H1 (cell line): ENCODE results near the gene SPARCL1. TPM values are rescaled to one million over a fixed set of nuclear protein-coding genes. Genes with fewer than 3 reads are reported as not detected.
"Not testable (repeated sequence)": the region's sequence is repeated elsewhere in the genome, so short reads cannot be mapped to it uniquely, and the experiment has no call there.

ENCODE experiments used
- CTCF ChIA-PET: fragments of 300-600 bp; sonication (Branson Sonifier 250); formaldehyde crosslinking; loops from one replicate; lab custom pipeline; 2021; ENCODE audit not compliant: partially characterized antibody; lab: Charles Lee
- POLR2A ChIA-PET: fragments of 300-600 bp; sonication (Branson Sonifier 250); formaldehyde crosslinking; loops from one replicate; lab custom pipeline; 2021; ENCODE audit warnings: inconsistent platforms; ENCODE audit not compliant: partially characterized antibody; lab: Charles Lee
- DNase-seq, 2 experiments: peaks; one replicate each; pipeline versions ENCODE4 v3.0.0 to v3.0.0-alpha.2; 2010 to 2022; ENCODE audit warnings: low spot score in 2 of 2, low read depth in 1 of 2, mixed read lengths in 1 of 2
- FAIRE-seq: peaks from 2 replicates; lab custom pipeline; 2011; peaks lifted over from hg19 to GRCh38; lab: Jason Lieb, UNC
- H2AFZ ChIP-seq: 2 replicates; pipeline ENCODE4 v1.8.1; 2012; ENCODE audit warnings: low read length, inconsistent platforms
- H2AK5ac ChIP-seq: 2 replicates; pipeline ENCODE4 v1.6.1; 2013; ENCODE audit warnings: low read depth, low read length
- H2BK120ac ChIP-seq: replicated peaks from 2 replicates; pipeline ENCODE3; 2013; ENCODE audit warnings: low read depth, low read length, inconsistent platforms
- H2BK12ac ChIP-seq: 2 replicates; pipeline ENCODE4 v1.6.1; 2013; ENCODE audit warnings: low read depth, low read length
- H2BK15ac ChIP-seq: 2 replicates; pipeline ENCODE4 v1.6.1; 2013; ENCODE audit warnings: low read length
- H2BK20ac ChIP-seq: 2 replicates; pipeline ENCODE4 v1.6.1; 2013; ENCODE audit warnings: low read length
- H2BK5ac ChIP-seq: 2 replicates; pipeline ENCODE4 v1.6.1; 2013; ENCODE audit warnings: low read depth, low read length
- H3K14ac ChIP-seq: 2 replicates; pipeline ENCODE4 v1.6.1; 2013; ENCODE audit warnings: inconsistent platforms; ENCODE audit not compliant: insufficient read length
- H3K18ac ChIP-seq: 2 replicates; pipeline ENCODE4 v1.6.1; 2013; ENCODE audit warnings: low read length; ENCODE audit errors: extremely low read depth
- H3K23ac ChIP-seq: 2 replicates; pipeline ENCODE4 v1.6.1; 2013; ENCODE audit warnings: inconsistent platforms; ENCODE audit not compliant: insufficient read length
- H3K23me2 ChIP-seq: 2 replicates; pipeline ENCODE4 v1.6.1; 2013; ENCODE audit warnings: low read depth, low read length
- H3K27ac ChIP-seq: 2 replicates; pipeline ENCODE4 v1.6.1; 2011; ENCODE audit warnings: low read depth, low read length, inconsistent platforms
- H3K27me3 ChIP-seq, 4 experiments: replicated peaks in 1 of 4; 1 replicate in 1 of 4; 2 replicates in 3 of 4; pipeline versions ENCODE4 v1.6.1 to v1.8.1; 2011 to 2013; ENCODE audit warnings: low read length in 3 of 4, mild to moderate bottlenecking in 3 of 4, inconsistent platforms in 2 of 4, mixed read lengths in 2 of 4, moderate library complexity in 1 of 4; ENCODE audit not compliant: control insufficient read depth in 3 of 4, insufficient read depth in 3 of 4; ENCODE audit errors: extremely low read depth in 1 of 4
- H3K36me3 ChIP-seq, 4 experiments: 2 replicates each; pipeline versions ENCODE4 v1.6.1 to v1.8.1; 2011 to 2013; ENCODE audit warnings: mild to moderate bottlenecking in 4 of 4, low read length in 3 of 4, moderate library complexity in 2 of 4, control low read depth in 1 of 4, inconsistent platforms in 1 of 4; ENCODE audit not compliant: insufficient read depth in 4 of 4, control insufficient read depth in 2 of 4
- H3K4ac ChIP-seq: replicated peaks from 2 replicates; pipeline ENCODE3; 2013; ENCODE audit warnings: low read length, low read depth, mixed read lengths, inconsistent platforms; ENCODE audit not compliant: insufficient read length
- H3K4me1 ChIP-seq, 4 experiments: replicated peaks in 1 of 4; 1 replicate in 1 of 4; 2 replicates in 3 of 4; pipeline versions ENCODE4 v1.6.1 to v1.8.1; 2011 to 2013; ENCODE audit warnings: low read length in 3 of 4, inconsistent platforms in 2 of 4, mixed read lengths in 1 of 4; ENCODE audit not compliant: insufficient read depth in 4 of 4, control insufficient read depth in 3 of 4
- H3K4me2 ChIP-seq, 2 experiments: 2 replicates each; pipeline versions ENCODE4 v1.6.1 to v1.8.1; 2011 to 2013; ENCODE audit warnings: low read depth in 2 of 2, low read length in 2 of 2, control low read depth in 1 of 2, inconsistent platforms in 1 of 2, mild to moderate bottlenecking in 1 of 2; ENCODE audit not compliant: insufficient read depth in 1 of 2
- H3K4me3 ChIP-seq, 4 experiments: fragments of 200-600, 300-600 bp in 1 of 4; sonication (generic), shearing (Covaris generic), sonication (Bioruptor Twin) in 1 of 4; 2 replicates each; pipeline versions ENCODE4 v1.5.1 to v1.8.1; 2011 to 2016; ENCODE audit warnings: low read length in 4 of 4, low read depth in 3 of 4, control low read depth in 2 of 4, inconsistent platforms in 2 of 4, mild to moderate bottlenecking in 2 of 4, mixed read lengths in 1 of 4, moderate library complexity in 1 of 4; ENCODE audit not compliant: insufficient read depth in 2 of 4; ENCODE audit errors: extremely low read depth in 1 of 4
- H3K56ac ChIP-seq: replicated peaks from 2 replicates; pipeline ENCODE3; 2013; ENCODE audit warnings: low read depth, mild to moderate bottlenecking, mixed read lengths, low read length, inconsistent platforms; ENCODE audit not compliant: insufficient read length
- H3K79me1 ChIP-seq: 2 replicates; pipeline ENCODE4 v1.6.1; 2013; ENCODE audit warnings: low read depth, low read length, control low read depth
- H3K79me2 ChIP-seq, 2 experiments: 2 replicates each; pipeline versions ENCODE4 v1.6.1 to v1.8.1; 2012 to 2013; ENCODE audit warnings: low read length in 2 of 2, mild to moderate bottlenecking in 2 of 2, inconsistent platforms in 1 of 2; ENCODE audit not compliant: insufficient read depth in 2 of 2, control insufficient read depth in 1 of 2
- H3K9ac ChIP-seq, 4 experiments: replicated peaks in 1 of 4; 1 replicate in 1 of 4; 2 replicates in 3 of 4; pipeline versions ENCODE4 v1.6.1 to v1.8.1; 2011 to 2013; ENCODE audit warnings: low read depth in 3 of 4, low read length in 3 of 4, control low read depth in 2 of 4, mild to moderate bottlenecking in 2 of 4, moderate library complexity in 2 of 4, inconsistent platforms in 1 of 4; ENCODE audit errors: extremely low read depth in 1 of 4
- H3K9me3 ChIP-seq, 2 experiments: 2 replicates each; pipeline versions ENCODE4 v1.6.1 to v1.8.1; 2012 to 2013; ENCODE audit warnings: mild to moderate bottlenecking in 2 of 2, moderate library complexity in 2 of 2, control low read depth in 1 of 2, inconsistent platforms in 1 of 2, low read depth in 1 of 2, low read length in 1 of 2, mixed read lengths in 1 of 2; ENCODE audit not compliant: insufficient read depth in 2 of 2
- H4K20me1 ChIP-seq, 2 experiments: replicated peaks in 1 of 2; 2 replicates each; pipeline versions ENCODE3 to v1.8.1; 2011 to 2013; ENCODE audit warnings: inconsistent platforms in 2 of 2, low read length in 2 of 2, mild to moderate bottlenecking in 1 of 2; ENCODE audit not compliant: insufficient read depth in 2 of 2, control insufficient read depth in 1 of 2
- H4K5ac ChIP-seq: 2 replicates; pipeline ENCODE4 v1.6.1; 2013; ENCODE audit warnings: low read length, low read depth, mixed read lengths, inconsistent platforms; ENCODE audit not compliant: insufficient read length
- H4K8ac ChIP-seq: 2 replicates; pipeline ENCODE4 v1.8.0; 2013; ENCODE audit warnings: mild to moderate bottlenecking, moderate library complexity, low read length, inconsistent platforms; ENCODE audit not compliant: insufficient read depth; ENCODE audit errors: extremely low read depth
- H4K91ac ChIP-seq: replicated peaks from 2 replicates; pipeline ENCODE3; 2013; ENCODE audit warnings: low read length, mixed read lengths, inconsistent platforms; ENCODE audit not compliant: insufficient read length
- WGBS, 2 experiments: shearing (Covaris generic) in 1 of 2; methylation state at CpG; one replicate each; pipeline versions ENCODE4 v1.1.6 to v1.1.7; 2013 to 2015; ENCODE audit warnings: low lambda C conversion rate in 2 of 2, mixed read lengths in 2 of 2, inconsistent platforms in 1 of 2, low coverage in 1 of 2, missing lambda C conversion rate in 1 of 2; ENCODE audit not compliant: insufficient replicate concordance in 2 of 2, insufficient coverage in 1 of 2, insufficient read length in 1 of 2; ENCODE audit errors: extremely low coverage in 1 of 2, missing lambda C conversion rate in 1 of 2; 5-methylcytosine and 5-hydroxymethylcytosine counted together
- polyA plus RNA-seq, 7 experiments: library from polyadenylated mRNA; depleted of rRNA in 3 of 7; stranded (reverse) in 5 of 7; unstranded in 2 of 7; fragments of >200 nt in 5 of 7; fragments of 200-250 nt in 2 of 7; gene quantifications; 1 replicate in 5 of 7; 2 replicates in 1 of 7; 4 replicates in 1 of 7; pipeline versions ENCODE4 v1.2.1 to v1.2.3, GENCODE V29; 2011 to 2013; ENCODE audit warnings: missing spikeins in 2 of 7, mixed read lengths in 2 of 7
- total RNA-seq: library from RNA; stranded (reverse); fragmentation: NEBNext Ultra II Directional; extraction: Animal tissue kit (Norgen Biotek cat#: 25700); gene quantifications from 2 replicates; pipeline ENCODE4 v1.2.1, GENCODE V29; 2021

The SPARCL1 gene
- total and polyA plus RNA-seq, 2 of the 8 experiments (the other 6 are each of a cell fraction or from before 2014, with no cell fraction given) = 0.48 to 0.51 TPM

DNA sequence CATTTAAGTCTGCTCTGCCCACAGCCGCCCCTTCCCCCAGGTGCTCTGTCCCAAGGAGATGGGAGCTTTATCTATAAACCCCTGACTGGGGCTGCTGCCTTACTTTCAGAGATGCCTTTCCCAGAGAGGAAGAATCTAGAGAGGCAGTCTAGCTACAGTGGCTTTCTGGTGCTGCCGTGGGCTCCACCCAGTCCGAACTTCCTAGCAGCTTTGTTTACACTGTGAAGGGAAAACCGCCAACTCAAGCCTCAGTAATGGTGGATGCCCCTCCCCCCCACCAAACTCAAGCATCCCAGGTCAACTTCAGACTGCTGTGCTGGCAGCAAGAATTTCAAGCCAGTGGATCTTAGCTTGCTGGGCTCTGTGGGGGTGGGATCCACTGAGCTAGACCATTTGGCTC lies 40.5 kb downstream of the SPARCL1 start:
- H4K20me1 ChIP-seq, H3K14ac ChIP-seq, H3K4me1 ChIP-seq, H3K9ac ChIP-seq, H2BK15ac ChIP-seq, H3K18ac ChIP-seq, H3K4me3 ChIP-seq, H3K36me3 ChIP-seq, FAIRE-seq, H3K27me3 ChIP-seq, H2BK120ac ChIP-seq, H4K5ac ChIP-seq, H3K79me2 ChIP-seq, H4K8ac ChIP-seq, H2BK20ac ChIP-seq, H3K27ac ChIP-seq, H3K4ac ChIP-seq, H2BK5ac ChIP-seq, POLR2A ChIA-PET, H2AFZ ChIP-seq, H3K23me2 ChIP-seq, H3K4me2 ChIP-seq, H3K9me3 ChIP-seq, H3K79me1 ChIP-seq, H3K23ac ChIP-seq, DNase-seq, H2BK12ac ChIP-seq, H3K56ac ChIP-seq, H4K91ac ChIP-seq, H2AK5ac ChIP-seq: not testable (repeated sequence)
- CTCF ChIA-PET = interaction anchor here (0.9 to 1.3 kb wide), 2 partner anchors 9 to 10 kb away, joined by 3 to 5 read pairs; no protein-coding TSS in a partner anchor
- 90% methylated on average over 4 of the region's 4 CpGs; no CpG with 5 or more reads in 1 of the 2 experiments for WGBS, 2 experiments

DNA sequence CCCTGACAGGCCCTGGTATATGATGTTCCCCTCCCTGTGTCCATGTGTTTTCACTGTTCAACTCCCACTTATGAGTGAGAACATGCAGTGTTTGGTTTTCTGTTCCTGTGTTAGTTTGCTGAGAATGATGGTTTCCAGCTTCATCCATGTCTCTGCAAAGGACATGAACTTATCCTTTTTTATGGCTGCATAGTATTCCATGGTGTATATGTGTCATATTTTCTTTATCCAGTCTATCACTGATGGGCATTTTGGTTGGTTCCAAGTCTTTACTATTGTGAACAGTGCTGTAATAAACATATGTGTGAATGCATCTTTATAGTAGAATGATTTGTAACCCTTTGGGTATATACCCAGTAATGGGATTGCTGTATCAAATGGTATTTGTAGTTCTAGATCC lies 45.9 kb downstream of the SPARCL1 start:
- FAIRE-seq, H2BK15ac ChIP-seq, H2BK120ac ChIP-seq, H3K4me3 ChIP-seq, H2BK5ac ChIP-seq, H3K4me2 ChIP-seq, H3K14ac ChIP-seq, H4K8ac ChIP-seq, H3K36me3 ChIP-seq, H3K4me1 ChIP-seq, H4K91ac ChIP-seq, H3K9me3 ChIP-seq, H2BK12ac ChIP-seq, POLR2A ChIA-PET, H3K79me1 ChIP-seq, H3K79me2 ChIP-seq, H3K27me3 ChIP-seq, H3K27ac ChIP-seq, H2BK20ac ChIP-seq, H3K18ac ChIP-seq, H3K23me2 ChIP-seq, H3K56ac ChIP-seq, H4K5ac ChIP-seq, H3K9ac ChIP-seq, H3K4ac ChIP-seq, H3K23ac ChIP-seq, H4K20me1 ChIP-seq, H2AK5ac ChIP-seq, DNase-seq, H2AFZ ChIP-seq: not testable (repeated sequence)
- CTCF ChIA-PET = interaction anchor here (1.3 to 1.6 kb wide), 3 partner anchors 14 to 129 kb away, joined by 3 to 7 read pairs (median 6); no protein-coding TSS in a partner anchor
